Endothelial cell of umbilical vein (primary cell): Measurements from ENCODE around the gene IL20. TPM values are rescaled to one million over a fixed set of nuclear protein-coding genes. Genes with fewer than 3 reads are reported as not detected.

Experiments used
- BruUV-seq: library from RNA; stranded (reverse); fragments of 400-500 nt; replicated peaks from 2 replicates; lab custom pipeline; 2021; lab: Mats Ljungman, UMichigan
- CTCF ChIA-PET: fragments of 300-600, 350-600 bp; sonication (Branson Sonifier 250); formaldehyde crosslinking; loops from one replicate; lab custom pipeline; 2021; ENCODE audit warnings: antibody characterized with exemption, inconsistent platforms; lab: Charles Lee
- POLR2A ChIA-PET: fragments of 300-600, 350-600 bp; sonication (Branson Sonifier 250); formaldehyde crosslinking; loops from one replicate; lab custom pipeline; 2021; ENCODE audit warnings: antibody characterized with exemption, inconsistent platforms; lab: Charles Lee
- DNase-seq: peaks from one replicate; pipeline ENCODE4 v3.0.0-alpha.2; 2011; ENCODE audit warnings: low read depth, low spot score
- FAIRE-seq: peaks from 2 replicates; lab custom pipeline; 2011; peaks lifted over from hg19 to GRCh38; lab: Jason Lieb, UNC
- H2AFZ ChIP-seq: 2 replicates; pipeline ENCODE4 v1.6.0; 2012; ENCODE audit warnings: low read depth, low read length, control low read depth, inconsistent platforms
- H3K27ac ChIP-seq: 2 replicates; pipeline ENCODE4 v1.5.1; 2011; ENCODE audit warnings: low read depth, mild to moderate bottlenecking, control low read depth, low read length, moderate library complexity; ENCODE audit not compliant: insufficient read depth
- H3K27me3 ChIP-seq, 2 experiments: 2 replicates each; pipeline versions ENCODE4 v1.6.0 to v1.6.1; 2011; ENCODE audit warnings: low read length in 2 of 2, mixed read lengths in 1 of 2; ENCODE audit not compliant: control insufficient read depth in 2 of 2, insufficient read depth in 2 of 2
- H3K36me3 ChIP-seq, 2 experiments: 2 replicates in 1 of 2; 3 replicates in 1 of 2; pipeline ENCODE4 v1.5.1; 2011; ENCODE audit warnings: low read length in 2 of 2, mild to moderate bottlenecking in 1 of 2, moderate library complexity in 1 of 2; ENCODE audit not compliant: control insufficient read depth in 2 of 2, insufficient read depth in 2 of 2; ENCODE audit errors: extremely low read depth in 1 of 2
- H3K4me1 ChIP-seq: 3 replicates; pipeline ENCODE4 v1.5.1; 2011; ENCODE audit warnings: mild to moderate bottlenecking, low read length; ENCODE audit not compliant: control insufficient read depth, insufficient read depth; ENCODE audit errors: extremely low read depth
- H3K4me2 ChIP-seq: 2 replicates; pipeline ENCODE4 v1.6.1; 2011; ENCODE audit warnings: low read length, control low read depth, mixed read lengths; ENCODE audit not compliant: insufficient read depth
- H3K4me3 ChIP-seq, 3 experiments: fragments of 200-600 bp in 1 of 3; sonication (generic), shearing (Covaris generic) in 1 of 3; replicated peaks in 1 of 3; 2 replicates each; pipeline ENCODE4 v1.5.1; 2011 to 2016; ENCODE audit warnings: control low read depth in 3 of 3, low read length in 3 of 3, mild to moderate bottlenecking in 2 of 3, inconsistent platforms in 1 of 3, low read depth in 1 of 3, moderate library complexity in 1 of 3; ENCODE audit not compliant: insufficient read depth in 1 of 3
- H3K79me2 ChIP-seq: 2 replicates; pipeline ENCODE4 v1.6.0; 2012; ENCODE audit warnings: low read length, inconsistent platforms; ENCODE audit not compliant: control insufficient read depth, insufficient read depth
- H3K9ac ChIP-seq: replicated peaks from 2 replicates; pipeline ENCODE3; 2011; ENCODE audit warnings: low read length, control low read depth; ENCODE audit not compliant: insufficient read depth; ENCODE audit errors: extremely low read depth
- H3K9me1 ChIP-seq: replicated peaks from 3 replicates; pipeline ENCODE4 v1.6.0; 2011; ENCODE audit warnings: mild to moderate bottlenecking, low read length; ENCODE audit not compliant: control insufficient read depth, insufficient read depth; ENCODE audit errors: extremely low read depth
- H3K9me3 ChIP-seq: replicated peaks from 2 replicates; pipeline ENCODE4 v1.5.1; 2012; ENCODE audit warnings: low read length, inconsistent platforms; ENCODE audit not compliant: control insufficient read depth, insufficient read depth
- H4K20me1 ChIP-seq: replicated peaks from 2 replicates; pipeline ENCODE3; 2011; ENCODE audit warnings: mild to moderate bottlenecking, low read length; ENCODE audit not compliant: control insufficient read depth, insufficient read depth; ENCODE audit errors: extremely low read depth
- CTCF ChIP-seq, 2 donors: IDR thresholded peaks; 1 replicate in 1 of 2; 2 replicates in 1 of 2; pipeline ENCODE4 v1.5.1; 2011; ENCODE audit warnings: low read length in 2 of 2, mild to moderate bottlenecking in 2 of 2, moderate library complexity in 2 of 2, control low read depth in 1 of 2, inconsistent platforms in 1 of 2, low read depth in 1 of 2; ENCODE audit not compliant: insufficient read depth in 1 of 2; ENCODE audit errors: extremely low read depth in 1 of 2
- EZH2 ChIP-seq: IDR thresholded peaks from 2 replicates; pipeline ENCODE4 v1.6.1; 2012; ENCODE audit warnings: borderline replicate concordance, low read depth, mild to moderate bottlenecking, moderate library complexity, low read length, inconsistent platforms; ENCODE audit not compliant: severe bottlenecking
- FOS ChIP-seq: IDR thresholded peaks from 2 replicates; pipeline ENCODE4 v1.6.1; 2011; ENCODE audit warnings: mild to moderate bottlenecking, low read length, moderate library complexity, borderline replicate concordance; ENCODE audit not compliant: insufficient read depth
- GATA2 ChIP-seq: IDR thresholded peaks from 2 replicates; pipeline ENCODE4 v1.7.0; 2011; ENCODE audit warnings: low read depth, mild to moderate bottlenecking, moderate library complexity, mixed read lengths, low read length; ENCODE audit not compliant: insufficient read length, insufficient read depth
- JUN ChIP-seq: IDR thresholded peaks from 2 replicates; pipeline ENCODE4 v1.6.1; 2011; ENCODE audit warnings: borderline replicate concordance, low read depth; ENCODE audit not compliant: insufficient read length, insufficient read depth
- MAX ChIP-seq: IDR thresholded peaks from 2 replicates; pipeline ENCODE4 v1.6.1; 2011; ENCODE audit not compliant: insufficient read depth, insufficient read length
- MYC ChIP-seq: IDR thresholded peaks from one replicate; pipeline ENCODE4 v1.6.1; 2011; ENCODE audit warnings: mild to moderate bottlenecking, low read depth, low read length
- POLR2A ChIP-seq: IDR thresholded peaks from 2 replicates; pipeline ENCODE4 v1.6.1; 2012; ENCODE audit warnings: low read depth, mild to moderate bottlenecking, control low read depth, low read length
- POLR2AphosphoS5 ChIP-seq: IDR thresholded peaks from 2 replicates; pipeline ENCODE4 v1.6.1; 2012; ENCODE audit warnings: low read depth, mild to moderate bottlenecking, control low read depth, low read length, moderate library complexity; ENCODE audit not compliant: insufficient read depth
- dilution Hi-C: fragments of 300-500 bp; cut with MboI; formaldehyde crosslinking; loops from one replicate; pipeline ENCODE4 v1.15.0; 2019; ENCODE audit warnings: low sequenced_read_pairs; ENCODE audit not compliant: extremely low pct_ligation_motif_present
- intact Hi-C: fragments of 100-400 bp; cut with micrococcal nuclease; formaldehyde crosslinking; loops from one replicate; pipeline ENCODE4 v1.10.0; 2022
- polyA plus RNA-seq, 4 experiments: library from polyadenylated mRNA; depleted of rRNA in 3 of 4; stranded (reverse) in 3 of 4; unstranded in 1 of 4; fragments of >200 nt; gene quantifications; 2 replicates each; pipeline versions ENCODE4 v1.2.1 to v1.2.3, GENCODE V29; 2011 to 2012; ENCODE audit warnings: missing spikeins in 1 of 4
- total RNA-seq: library from RNA; stranded (reverse); gene quantifications from 2 replicates; pipeline ENCODE4 v1.2.3, GENCODE V29; 2021

The IL20 gene
- total and polyA plus RNA-seq, 2 donors (not counting 3 experiments of a cell fraction or from before 2014, with no cell fraction given) = not detected

GRCh38 chr1:206833106-206833680, 32.2 kb upstream of the IL20 start:
- POLR2A ChIA-PET = no interaction called here

More at GRCh38 chr1:206833106-206833680, 32.2 kb upstream of the IL20 start:
- no peak for TF ChIP-seq CTCF (IDR thresholded peaks at IDR 0.05; ENCODE audit: extremely low read depth in 1 of 2, insufficient read depth in 1 of 2, low read depth in 1 of 2, low read length in 2 of 2)
- TF ChIP-seq MAX = no peak
- no peak for TF ChIP-seq POLR2AphosphoS5
- TF ChIP-seq MYC = no peak
- TF ChIP-seq GATA2 = no peak
- TF ChIP-seq EZH2 = no peak
- no peak for TF ChIP-seq JUN
- no peak for TF ChIP-seq FOS
- TF ChIP-seq POLR2A = no peak
- Histone ChIP-seq H3K27ac (no peak overlapping the region), H2AFZ (no peak overlapping the region), H3K9me3 (no peaks in the 10 kb centered on the region), H3K4me3 (no peak overlapping the region), H3K36me3 (no peaks in the 10 kb centered on the region), H3K79me2 (no peaks in the 10 kb centered on the region), H3K9me1 (no peaks in the 10 kb centered on the region), H3K4me2 (no peak overlapping the region), H3K27me3 (peaks cover 6 to 9% of the 10 kb centered on the region in 2 experiments), H4K20me1 (no peaks in the 10 kb centered on the region), H3K4me1 (no peaks in the 10 kb centered on the region), H3K9ac (no peak overlapping the region)
- DNase-seq (no peak), FAIRE-seq (no peak)
- dilution Hi-C loops = no loop called here
- CTCF ChIA-PET = interaction anchor here (1.3 kb wide), 1 partner anchor 78 kb away, joined by 4 read pairs; no protein-coding TSS in a partner anchor
- BruUV-seq = no TSS peak
- intact Hi-C loops = no loop called here
